Cardiac muscle cell (in vitro differentiated cells and primary cell): ENCODE measurements around the gene SKIL. TPM values are rescaled to one million over a fixed set of nuclear protein-coding genes. Genes with fewer than 3 reads are reported as not detected.

Experiments
- DNase-seq, 2 donors: peaks; one replicate each; pipeline versions ENCODE4 v3.0.0 to v3.0.0-alpha.2; 2010 to 2017; ENCODE audit warnings: low read depth in 1 of 2, low spot score in 1 of 2
- H3K27ac ChIP-seq: fragments of 200-600 bp; sonication (generic); 2 replicates; pipeline ENCODE4 v1.5.1; 2016
- H3K27me3 ChIP-seq: fragments of 200-600 bp; sonication (generic); 2 replicates; pipeline ENCODE4 v1.6.0; 2016; ENCODE audit warnings: control low read depth
- H3K36me3 ChIP-seq: fragments of 200-600 bp; sonication (generic); 2 replicates; pipeline ENCODE4 v1.5.1; 2016; ENCODE audit warnings: control low read depth
- H3K4me1 ChIP-seq: fragments of 200-600 bp; sonication (generic); 2 replicates; pipeline ENCODE4 v1.8.1; 2017; ENCODE audit warnings: low read depth, mild to moderate bottlenecking, mixed run types
- H3K4me3 ChIP-seq: fragments of 200-600 bp; sonication (generic); 2 replicates; pipeline ENCODE4 v1.5.1; 2016; ENCODE audit warnings: mild to moderate bottlenecking
- H3K9me3 ChIP-seq: fragments of 200-600 bp; sonication (generic); 2 replicates; pipeline ENCODE4 v1.5.1; 2017; ENCODE audit warnings: low read depth, mild to moderate bottlenecking, control low read depth
- polyA plus RNA-seq: library from polyadenylated mRNA; unstranded; fragments of >200 nt; fragmentation: Nextera tagmentation; extraction: Ambion mirVana; gene quantifications from 2 replicates; pipeline ENCODE4 v1.2.1, GENCODE V29; 2016
- total RNA-seq: library from RNA; depleted of rRNA; stranded (reverse); fragments of >200 nt; gene quantifications from 2 replicates; pipeline ENCODE4 v1.2.3, GENCODE V29; 2016
- TF ChIP-seq, protein P1 (sequence below): IDR thresholded peaks from 2 replicates; pipeline ENCODE4 v1.5.1; 2012; ENCODE audit warnings: low read depth, mild to moderate bottlenecking, low read length

SKIL gene
- total and polyA plus RNA-seq, 2 experiments from 2014 or later: 11.9 to 42.8 TPM

DNA sequence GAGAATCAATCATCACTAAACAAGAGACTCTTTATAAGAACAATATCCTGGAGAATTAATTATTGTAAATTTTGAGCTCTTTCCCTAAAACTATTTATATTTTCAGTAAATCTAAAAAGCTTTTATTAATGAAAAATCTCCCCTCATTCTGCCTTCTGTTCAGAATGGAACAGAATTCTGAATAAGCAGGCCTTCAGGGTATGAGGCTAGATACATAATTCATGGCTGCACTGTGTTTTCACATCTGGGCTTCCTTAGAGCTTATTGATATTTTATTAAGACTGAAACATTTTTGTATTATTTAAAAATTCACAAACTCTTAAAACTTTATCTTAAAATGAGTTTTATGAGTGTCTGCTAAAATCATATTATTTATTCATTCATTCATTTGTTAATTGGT, 85.9 kb downstream of the SKIL start:
- TF ChIP-seq, protein P1, sequence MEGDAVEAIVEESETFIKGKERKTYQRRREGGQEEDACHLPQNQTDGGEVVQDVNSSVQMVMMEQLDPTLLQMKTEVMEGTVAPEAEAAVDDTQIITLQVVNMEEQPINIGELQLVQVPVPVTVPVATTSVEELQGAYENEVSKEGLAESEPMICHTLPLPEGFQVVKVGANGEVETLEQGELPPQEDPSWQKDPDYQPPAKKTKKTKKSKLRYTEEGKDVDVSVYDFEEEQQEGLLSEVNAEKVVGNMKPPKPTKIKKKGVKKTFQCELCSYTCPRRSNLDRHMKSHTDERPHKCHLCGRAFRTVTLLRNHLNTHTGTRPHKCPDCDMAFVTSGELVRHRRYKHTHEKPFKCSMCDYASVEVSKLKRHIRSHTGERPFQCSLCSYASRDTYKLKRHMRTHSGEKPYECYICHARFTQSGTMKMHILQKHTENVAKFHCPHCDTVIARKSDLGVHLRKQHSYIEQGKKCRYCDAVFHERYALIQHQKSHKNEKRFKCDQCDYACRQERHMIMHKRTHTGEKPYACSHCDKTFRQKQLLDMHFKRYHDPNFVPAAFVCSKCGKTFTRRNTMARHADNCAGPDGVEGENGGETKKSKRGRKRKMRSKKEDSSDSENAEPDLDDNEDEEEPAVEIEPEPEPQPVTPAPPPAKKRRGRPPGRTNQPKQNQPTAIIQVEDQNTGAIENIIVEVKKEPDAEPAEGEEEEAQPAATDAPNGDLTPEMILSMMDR: no peak
- Histone ChIP-seq H3K4me1 (no peaks in the 10 kb centered on the region), H3K36me3 (no peaks in the 10 kb centered on the region), H3K9me3 (no peaks in the 10 kb centered on the region), H3K27ac (no peak overlapping the region), H3K4me3 (no peak overlapping the region), H3K27me3 (no peaks in the 10 kb centered on the region)
- DNase-seq: no peak

Other genes with a start within 250 kb of the SKIL start
- gene PHC3, start 176.0 kb upstream of the SKIL start, total RNA-seq: 13.6 and 24.5 TPM in 2 replicates
- 25.2 and 43.7 TPM in 2 replicates for gene PHC3, start 176.0 kb upstream of the SKIL start, polyA plus RNA-seq
- 27.5 and 35.1 TPM in 2 replicates for gene PRKCI, start 135.3 kb upstream of the SKIL start, total RNA-seq
- gene PRKCI, start 135.3 kb upstream of the SKIL start, polyA plus RNA-seq: 25.2 and 43.8 TPM in 2 replicates
- gene CLDN11, start 61.2 kb downstream of the SKIL start, total RNA-seq: 0.09 and 0.35 TPM in 2 replicates
- gene CLDN11, start 61.2 kb downstream of the SKIL start, polyA plus RNA-seq: 0.16 TPM in 1 of 2 replicates, not detected in the other
- gene SLC7A14, start 228.4 kb downstream of the SKIL start, total RNA-seq: not detected in 2 replicates
- not detected in 2 replicates for gene SLC7A14, start 228.4 kb downstream of the SKIL start, polyA plus RNA-seq